ENCODE results near the gene TUBG2. TPM values are rescaled to one million over a fixed set of nuclear protein-coding genes. Genes with fewer than 3 reads are reported as not detected.
A peak's percentile ranks its signal among the peaks of the same experiment; 100 is the strongest.
"Not testable (repeated sequence)": the region's sequence is repeated elsewhere in the genome, so short reads cannot be mapped to it uniquely, and the experiment has no call there.

TUBG2 gene
- total RNA-seq (17.3 TPM), polyA plus RNA-seq (38.4 TPM)

DNA sequence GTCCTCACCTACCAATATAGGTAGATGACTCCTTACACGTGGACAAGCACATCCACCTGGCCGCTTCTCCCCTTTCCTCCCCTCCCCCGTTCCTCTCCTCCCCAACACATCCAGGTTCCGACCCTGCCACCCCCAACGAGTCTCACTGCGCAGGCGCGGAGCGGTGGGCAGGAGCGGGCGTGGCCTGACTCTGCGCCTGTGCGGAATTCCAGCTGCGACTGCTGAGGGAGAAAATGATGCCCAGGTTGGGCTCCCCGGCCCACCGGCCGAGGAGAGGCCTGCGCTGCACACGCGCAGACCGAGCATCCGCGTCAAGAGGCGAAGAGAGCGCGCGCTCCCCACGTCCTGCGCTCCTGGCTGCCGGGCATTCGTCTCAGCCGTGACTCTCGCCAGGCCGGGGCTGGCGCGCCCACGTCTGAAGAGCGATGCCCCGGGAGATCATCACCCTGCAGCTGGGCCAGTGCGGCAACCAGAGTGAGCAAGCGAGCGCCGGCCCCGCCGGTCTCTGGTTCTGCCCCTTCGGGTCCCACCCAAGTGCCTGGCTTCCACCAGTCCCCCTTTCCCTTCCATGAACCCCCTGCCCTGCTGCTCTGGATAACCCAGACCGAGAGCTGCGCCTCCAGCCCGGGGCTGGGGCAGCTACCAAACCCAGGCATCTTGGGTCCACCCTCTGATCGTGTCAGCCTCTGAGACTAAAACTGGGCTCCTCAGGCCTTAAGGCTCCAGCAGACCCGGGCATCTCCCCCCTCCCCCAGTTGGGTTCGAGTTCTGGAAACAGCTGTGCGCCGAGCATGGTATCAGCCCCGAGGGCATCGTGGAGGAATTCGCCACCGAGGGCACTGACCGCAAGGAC, at the start of gene TUBG2:
TUBG2 (plus strand) TSS at position 206 of the 853 bp plus-strand sequence; CDS start at position 426, 220 bp downstream.
- DNase-seq (ENCODE audit: extremely low spot score) = no peak
- Histone ChIP-seq H3K36me3 (ENCODE audit: insufficient read depth) (no peaks in the 10 kb centered on the region), H3K4me3 (ENCODE audit: low read depth, low read length) (peak within 1 kb of the TSS; percentile 54), H3K27ac (ENCODE audit: low read depth) (peak within 1 kb of the TSS; percentile 31), H3K4me1 (ENCODE audit: insufficient read depth) (no peaks in the 10 kb centered on the region)
- 2% methylated on average over 59 of the region's 59 CpGs for WGBS

DNA sequence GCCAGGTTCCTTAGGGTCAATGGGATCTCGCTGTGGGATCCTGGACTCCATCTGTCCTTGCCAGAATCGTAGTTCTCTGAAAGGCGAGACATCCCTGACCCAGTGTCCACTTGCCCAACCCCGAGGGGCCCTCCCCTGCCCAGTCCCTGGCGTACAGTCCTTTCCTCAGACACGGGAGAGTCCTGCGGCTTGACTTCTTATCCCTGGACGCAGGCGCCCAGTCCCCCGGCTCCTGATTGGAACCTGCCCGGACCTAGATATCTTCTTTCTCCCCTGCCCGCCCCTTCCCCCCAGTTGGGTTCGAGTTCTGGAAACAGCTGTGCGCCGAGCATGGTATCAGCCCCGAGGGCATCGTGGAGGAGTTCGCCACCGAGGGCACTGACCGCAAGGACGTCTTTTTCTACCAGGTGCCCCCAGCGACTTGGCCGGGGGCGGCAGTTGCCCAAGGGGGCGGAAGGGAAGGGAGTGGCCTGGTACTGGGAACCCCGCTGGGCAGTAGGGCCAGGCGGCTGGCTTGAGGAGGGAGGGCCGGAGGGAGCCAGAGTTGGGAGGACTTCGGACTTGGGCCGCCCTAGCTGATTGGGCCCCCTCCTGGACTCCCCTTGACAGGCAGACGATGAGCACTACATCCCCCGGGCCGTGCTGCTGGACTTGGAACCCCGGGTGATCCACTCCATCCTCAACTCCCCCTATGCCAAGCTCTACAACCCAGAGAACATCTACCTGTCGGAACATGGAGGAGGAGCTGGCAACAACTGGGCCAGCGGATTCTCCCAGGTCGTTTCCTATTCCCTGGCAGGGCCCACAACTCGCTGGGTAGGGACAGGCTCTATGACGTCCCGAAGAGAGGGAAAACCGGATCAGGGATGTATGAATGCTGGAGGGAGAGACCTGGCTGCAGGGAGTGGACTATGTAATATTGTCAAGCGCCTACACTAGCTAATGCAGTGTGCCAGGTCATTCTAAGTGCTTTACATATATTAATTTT, 49.0 kb upstream of the TUBG2 start:
- H3K4me1 ChIP-seq (ENCODE audit: insufficient read depth); H3K36me3 ChIP-seq (ENCODE audit: insufficient read depth); DNase-seq (ENCODE audit: extremely low spot score): not testable (repeated sequence)
- H3K27ac ChIP-seq (ENCODE audit: low read depth) = peak overlapping the region; percentile 78
- H3K4me3 ChIP-seq (ENCODE audit: low read depth, low read length) = peak overlapping the region; percentile 56
- 10% methylated on average over 35 of the region's 42 CpGs for WGBS

DNA sequence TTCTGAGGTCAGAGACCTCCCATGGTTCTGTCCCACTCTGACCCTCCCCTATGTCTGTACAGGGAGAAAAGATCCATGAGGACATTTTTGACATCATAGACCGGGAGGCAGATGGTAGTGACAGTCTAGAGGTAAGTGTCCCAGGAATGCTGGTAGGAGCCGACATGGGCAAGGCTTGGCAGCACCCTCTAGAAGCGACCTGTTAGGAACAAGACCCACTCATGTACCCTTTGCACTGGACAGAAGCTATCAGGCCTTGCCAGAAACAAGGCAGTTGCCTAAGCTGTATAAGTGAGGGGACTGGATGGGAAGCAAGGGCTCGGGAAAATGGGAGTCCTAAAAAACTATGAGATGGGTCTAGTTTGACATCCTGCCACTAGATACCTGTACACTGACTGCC, 47.1 kb upstream of the TUBG2 start:
- Histone ChIP-seq H3K4me1 (ENCODE audit: insufficient read depth) (no peaks in the 10 kb centered on the region), H3K27ac (ENCODE audit: low read depth) (no peak overlapping the region), H3K36me3 (ENCODE audit: insufficient read depth) (peaks cover 2% of the 10 kb centered on the region), H3K4me3 (ENCODE audit: low read depth, low read length) (no peak overlapping the region)
- DNase-seq (ENCODE audit: extremely low spot score) = no peak
- WGBS = 93% methylated on average over 4 of the region's 4 CpGs

DNA sequence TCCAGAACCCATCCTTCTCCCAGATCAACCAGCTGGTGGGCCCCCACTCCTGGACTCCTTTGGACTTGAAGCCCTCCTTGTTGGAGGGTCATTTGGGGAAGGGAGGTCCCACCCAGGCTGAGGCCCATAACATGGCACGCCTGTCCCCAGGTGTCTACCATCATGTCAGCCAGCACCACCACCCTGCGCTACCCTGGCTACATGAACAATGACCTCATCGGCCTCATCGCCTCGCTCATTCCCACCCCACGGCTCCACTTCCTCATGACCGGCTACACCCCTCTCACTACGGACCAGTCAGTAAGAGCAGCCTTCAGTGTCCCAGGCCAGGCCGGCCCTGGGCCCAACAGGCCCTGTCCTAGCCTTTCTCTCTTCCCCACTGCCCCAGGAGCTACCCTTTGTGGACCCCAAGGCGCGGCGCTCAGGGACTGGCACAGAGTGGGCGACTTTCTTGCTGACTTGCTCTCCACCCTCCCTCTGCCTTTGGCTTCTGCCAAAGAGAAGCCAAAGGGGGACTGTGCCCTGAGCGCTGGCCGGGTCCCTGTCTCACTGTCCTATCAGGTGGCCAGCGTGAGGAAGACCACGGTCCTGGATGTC, 45.3 kb upstream of the TUBG2 start:
- 96% methylated on average over 17 of the region's 17 CpGs for WGBS
- no peaks in the 10 kb centered on the region for H3K4me1 ChIP-seq (ENCODE audit: insufficient read depth)
- H3K4me3 ChIP-seq (ENCODE audit: low read depth, low read length) = no peak overlapping the region
- DNase-seq (ENCODE audit: extremely low spot score) = no peak
- no peak overlapping the region for H3K27ac ChIP-seq (ENCODE audit: low read depth)
- H3K36me3 ChIP-seq (ENCODE audit: insufficient read depth) = peaks cover 2% of the 10 kb centered on the region

DNA sequence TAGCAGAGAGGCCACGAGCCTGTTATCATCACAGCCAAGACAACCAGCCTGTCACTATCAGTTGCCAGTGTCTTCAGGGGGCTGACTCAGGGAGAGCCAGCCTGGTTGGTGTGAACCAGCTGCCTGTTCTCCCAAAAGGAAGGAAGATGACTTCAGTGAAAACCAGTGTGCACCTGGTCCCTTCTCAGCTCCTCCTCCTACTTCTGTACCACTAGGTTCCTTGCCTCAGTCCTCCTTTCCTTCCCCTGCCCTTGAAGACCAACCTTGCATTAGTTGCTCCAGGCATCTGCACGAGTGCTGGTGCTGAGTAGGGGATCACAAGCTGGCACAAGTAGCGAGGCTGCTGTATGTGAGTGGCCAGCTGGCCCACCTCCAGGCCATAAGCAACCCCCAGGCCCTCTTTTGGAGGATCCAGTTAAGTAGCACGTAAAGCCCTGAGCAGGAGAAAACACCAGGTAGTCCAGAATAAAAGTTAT, 41.1 kb upstream of the TUBG2 start:
- Histone ChIP-seq H3K4me3 (ENCODE audit: low read depth, low read length) (no peak overlapping the region), H3K4me1 (ENCODE audit: insufficient read depth) (no peaks in the 10 kb centered on the region), H3K36me3 (ENCODE audit: insufficient read depth) (peaks cover 2% of the 10 kb centered on the region), H3K27ac (ENCODE audit: low read depth) (no peak overlapping the region)
- 39% methylated on average over 4 of the region's 4 CpGs for WGBS
- DNase-seq (ENCODE audit: extremely low spot score) = no peak

DNA sequence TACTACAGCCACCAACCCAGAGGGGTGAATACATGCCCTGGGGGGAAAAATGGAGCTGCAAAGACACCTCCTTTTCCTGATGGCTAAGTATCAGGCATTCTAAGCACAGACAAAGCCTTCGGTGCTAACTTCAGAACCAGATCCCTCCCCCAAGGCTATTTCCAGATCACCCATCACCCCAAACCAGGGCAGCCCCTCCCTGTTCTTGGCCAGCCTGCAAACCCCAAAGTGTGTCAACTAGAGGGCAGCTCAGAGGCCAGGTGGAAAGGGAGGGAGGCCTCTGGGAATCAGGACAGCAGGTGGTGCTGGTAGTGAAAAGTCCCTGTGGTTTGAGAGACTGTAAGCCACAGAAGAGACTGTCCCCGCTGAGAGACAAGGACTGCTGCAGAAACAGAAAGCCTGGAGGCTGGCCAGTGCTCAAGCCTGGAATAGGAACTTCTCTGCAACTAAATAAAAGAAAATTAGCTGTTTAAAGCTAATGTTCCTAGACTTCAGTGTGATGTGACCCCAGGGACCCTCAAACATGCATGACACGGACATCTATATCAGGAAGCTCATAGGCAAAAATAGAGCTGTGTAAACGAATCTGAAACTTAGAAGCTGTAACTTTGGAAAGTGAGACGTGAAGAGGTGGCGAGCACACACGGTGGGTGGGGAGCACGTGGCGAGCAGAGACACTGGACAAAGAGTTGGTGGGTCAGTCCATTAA, 40.5 kb upstream of the TUBG2 start:
- DNase-seq (ENCODE audit: extremely low spot score) = no peak
- Histone ChIP-seq H3K4me1 (ENCODE audit: insufficient read depth) (no peaks in the 10 kb centered on the region), H3K4me3 (ENCODE audit: low read depth, low read length) (no peak overlapping the region), H3K27ac (ENCODE audit: low read depth) (no peak overlapping the region), H3K36me3 (ENCODE audit: insufficient read depth) (peaks cover 2% of the 10 kb centered on the region)
- 47% methylated on average over 9 of the region's 9 CpGs for WGBS

DNA sequence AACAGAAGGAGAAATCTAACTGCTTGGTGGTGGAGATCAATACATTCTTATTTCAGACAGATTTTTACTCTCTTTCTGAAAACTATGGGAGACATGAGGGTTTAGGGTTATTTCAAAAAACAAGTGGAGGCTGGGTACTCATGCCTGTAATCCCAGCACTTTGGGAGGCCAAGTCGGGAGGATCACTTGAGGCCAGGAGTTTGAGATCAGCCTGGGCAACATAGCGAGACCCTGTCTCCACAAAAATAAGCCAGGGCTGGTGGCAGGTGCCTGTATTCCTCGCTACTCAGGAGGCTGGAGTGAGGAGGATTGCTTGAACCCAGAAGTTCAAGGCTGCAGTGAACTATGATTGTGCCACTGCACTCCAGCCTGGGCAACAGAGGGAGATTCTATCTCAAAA, 37.1 kb upstream of the TUBG2 start:
- not testable (repeated sequence) for H3K4me3 ChIP-seq (ENCODE audit: low read depth, low read length); H3K27ac ChIP-seq (ENCODE audit: low read depth); DNase-seq (ENCODE audit: extremely low spot score); H3K36me3 ChIP-seq (ENCODE audit: insufficient read depth); H3K4me1 ChIP-seq (ENCODE audit: insufficient read depth)
- 90% methylated on average over 3 of the region's 3 CpGs for WGBS

DNA sequence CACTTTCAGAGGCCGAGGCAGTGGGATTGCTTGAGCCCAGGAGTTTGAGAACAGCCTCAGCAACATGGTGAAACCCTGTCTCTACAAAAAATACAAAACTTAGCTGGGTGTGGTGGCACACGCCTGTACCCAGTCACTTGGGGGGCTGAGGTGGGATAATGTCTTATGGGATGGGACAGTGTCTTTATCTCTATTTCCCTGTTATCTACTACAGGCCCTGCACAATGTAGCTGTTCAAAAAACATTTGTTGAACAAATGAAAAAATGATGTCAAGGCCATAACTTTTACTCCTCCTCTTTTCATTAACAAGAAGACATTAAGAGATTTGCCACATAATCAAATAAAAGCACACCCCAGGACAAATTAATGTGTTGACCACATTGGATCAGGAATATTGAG, 35.8 kb upstream of the TUBG2 start:
- Histone ChIP-seq H3K4me1 (ENCODE audit: insufficient read depth) (no peaks in the 10 kb centered on the region), H3K4me3 (ENCODE audit: low read depth, low read length) (no peak overlapping the region), H3K36me3 (ENCODE audit: insufficient read depth) (no peaks in the 10 kb centered on the region), H3K27ac (ENCODE audit: low read depth) (no peak overlapping the region)
- WGBS = 86% methylated on average over 2 of the region's 2 CpGs
- DNase-seq (ENCODE audit: extremely low spot score) = no peak

DNA sequence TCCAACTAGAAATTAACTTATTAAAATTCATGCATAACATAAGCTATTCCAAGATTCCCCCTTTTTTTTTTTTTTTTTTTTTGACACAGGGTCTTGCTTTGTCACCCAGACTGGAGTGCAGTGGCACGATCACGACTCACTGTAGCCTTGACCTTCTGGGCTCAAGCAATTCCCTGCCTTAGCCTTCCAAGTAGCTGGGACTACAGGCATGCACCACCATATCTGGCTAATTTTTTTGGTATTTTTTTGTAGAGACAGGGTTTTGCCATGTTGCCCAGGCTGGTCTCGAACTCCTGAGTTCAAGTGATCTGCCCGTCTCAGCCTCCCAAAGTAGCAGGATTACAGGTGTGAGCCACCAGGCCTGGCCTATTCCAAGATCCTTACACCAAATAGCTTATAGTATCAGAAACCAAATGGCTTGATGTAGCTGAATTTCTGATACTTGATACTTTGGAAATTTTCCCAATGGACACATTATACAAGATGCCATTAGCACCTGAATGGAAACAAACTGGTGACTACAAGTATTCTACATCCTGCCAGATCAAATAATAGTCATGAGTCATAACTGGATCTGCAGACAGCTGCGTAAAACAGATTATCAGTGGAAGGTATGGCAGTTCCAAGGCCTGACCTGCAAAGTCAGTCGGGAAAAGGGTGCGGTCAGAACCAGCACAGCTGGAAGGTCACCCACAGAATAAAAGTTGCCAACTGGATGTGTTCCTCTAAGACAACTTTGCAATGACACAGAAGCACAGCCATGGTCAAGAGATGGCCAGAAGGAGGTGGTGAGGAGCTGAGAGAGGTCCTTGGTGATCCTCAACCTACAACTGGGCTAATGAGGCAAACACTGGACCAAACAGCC, 35.1 kb upstream of the TUBG2 start:
- H3K27ac ChIP-seq (ENCODE audit: low read depth) = no peak overlapping the region
- no peak overlapping the region for H3K4me3 ChIP-seq (ENCODE audit: low read depth, low read length)
- WGBS = 83% methylated on average over 7 of the region's 7 CpGs
- no peaks in the 10 kb centered on the region for H3K36me3 ChIP-seq (ENCODE audit: insufficient read depth)
- DNase-seq (ENCODE audit: extremely low spot score) = no peak
- H3K4me1 ChIP-seq (ENCODE audit: insufficient read depth) = no peaks in the 10 kb centered on the region

DNA sequence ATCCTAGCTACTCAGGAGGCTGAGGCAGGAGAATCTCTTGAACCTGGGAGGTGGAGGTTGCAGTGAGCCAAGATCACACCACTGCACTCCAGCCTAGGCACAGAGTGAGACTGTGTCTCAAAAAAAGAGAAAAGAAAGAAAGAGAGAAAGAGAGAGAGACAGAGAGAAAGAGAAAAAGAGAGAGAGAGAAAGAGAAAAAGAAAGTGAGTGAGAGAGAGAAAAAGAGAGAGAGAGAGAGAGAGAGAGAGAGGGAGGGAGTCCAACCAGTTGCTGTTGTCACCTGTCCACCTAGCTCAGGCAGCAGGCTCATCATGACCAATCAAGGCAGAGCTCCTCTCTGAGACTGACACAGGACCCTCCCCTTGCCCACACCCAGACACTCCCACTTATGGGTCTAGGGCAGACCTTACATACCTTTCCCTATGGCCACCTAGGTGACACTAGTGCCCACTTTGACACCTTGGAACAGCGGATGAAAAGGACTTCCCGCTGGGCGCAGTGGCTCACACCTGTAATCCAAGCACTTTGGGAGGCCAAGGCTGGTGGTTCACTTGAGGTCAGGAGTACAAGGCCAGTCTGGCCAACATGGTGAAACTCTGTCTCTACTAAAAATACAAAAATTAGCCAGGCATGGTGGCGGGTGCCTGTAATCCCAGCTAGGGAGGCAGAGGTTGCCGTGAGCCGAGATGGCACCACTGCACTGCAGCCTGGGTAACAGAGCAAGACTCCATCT, 31.9 kb upstream of the TUBG2 start:
- 92% methylated on average over 6 of the region's 6 CpGs for WGBS
- H3K36me3 ChIP-seq (ENCODE audit: insufficient read depth); H3K4me3 ChIP-seq (ENCODE audit: low read depth, low read length); H3K4me1 ChIP-seq (ENCODE audit: insufficient read depth); H3K27ac ChIP-seq (ENCODE audit: low read depth); DNase-seq (ENCODE audit: extremely low spot score): not testable (repeated sequence)

DNA sequence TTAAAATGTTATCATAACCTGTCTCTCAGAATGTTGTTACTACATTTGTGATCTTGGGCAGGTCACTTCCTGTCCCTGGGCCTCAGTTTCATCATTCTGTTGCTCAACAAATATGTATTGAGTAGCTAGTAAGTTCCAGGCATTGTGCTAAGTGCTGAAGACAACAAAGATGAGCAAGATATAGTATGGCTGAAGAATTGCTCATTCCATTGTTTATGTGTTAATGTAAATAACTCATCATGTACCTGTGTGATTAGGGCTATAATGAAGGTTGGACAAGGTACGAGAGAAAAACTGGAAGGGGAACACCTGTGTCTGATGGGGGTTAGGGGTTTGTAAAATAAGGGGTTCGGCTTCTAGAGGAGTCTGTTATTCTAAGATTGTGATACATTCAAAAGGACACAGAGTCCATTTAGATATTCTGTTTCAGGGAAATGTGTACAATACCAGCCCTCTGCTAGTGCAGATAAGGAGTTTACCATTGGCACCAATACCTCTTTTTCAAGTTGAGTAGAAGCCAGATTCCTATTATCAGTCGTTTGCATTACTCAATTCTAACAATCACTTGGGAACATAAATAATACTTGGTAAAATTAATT, 29.6 kb upstream of the TUBG2 start:
- Histone ChIP-seq H3K4me1 (ENCODE audit: insufficient read depth) (no peaks in the 10 kb centered on the region), H3K36me3 (ENCODE audit: insufficient read depth) (no peaks in the 10 kb centered on the region), H3K27ac (ENCODE audit: low read depth) (no peak overlapping the region), H3K4me3 (ENCODE audit: low read depth, low read length) (no peak overlapping the region)
- DNase-seq (ENCODE audit: extremely low spot score) = no peak
- 67% methylated on average over 3 of the region's 3 CpGs for WGBS
